ENCODE measurements around the gene SKOR1. TPM values are rescaled to one million over a fixed set of nuclear protein-coding genes. Genes with fewer than 3 reads are reported as not detected.

Gene SKOR1
- total and polyA plus RNA-seq, 2 donors (not counting 1 experiment from before 2014, with no cell fraction given) = 0.01 to 0.17 TPM

GRCh38 chr15:67792250-67792942 lies 32.9 kb upstream of the SKOR1 start:
- H3K27me3 ChIP-seq (ENCODE audit: control insufficient read depth, insufficient read depth, low read length) = no peaks in the 10 kb centered on the region
- no peak overlapping the region for H2AFZ ChIP-seq (ENCODE audit: low read length)
- H3K36me3 ChIP-seq (ENCODE audit: control insufficient read depth, insufficient read depth, low read length) = no peaks in the 10 kb centered on the region
- no peaks in the 10 kb centered on the region for H3K79me2 ChIP-seq (ENCODE audit: control insufficient read depth, insufficient read depth, low read length)
- no peaks in the 10 kb centered on the region for H4K20me1 ChIP-seq (ENCODE audit: control insufficient read depth, extremely low read depth, insufficient read depth, low read length)
- no peak overlapping the region for H3K4me3 ChIP-seq (replicated peaks in 1 of 4; ENCODE audit: control extremely low read depth in 1 of 4, insufficient read depth in 1 of 4, low read depth in 3 of 4, low read length in 4 of 4)
- peak in 1 of 2 donors; percentile 23 for DNase-seq (ENCODE audit: low read depth in 2 of 2)
- H3K9me3 ChIP-seq (ENCODE audit: control insufficient read depth, insufficient read depth, low read depth, low read length) = no peaks in the 10 kb centered on the region
- TF ChIP-seq CTCF (conservative IDR thresholded peaks at IDR 0.05 in 1 of 2, IDR thresholded peaks at IDR 0.05 in 1 of 2; ENCODE audit: low read depth in 1 of 2, low read length in 2 of 2) = no peak
- no peak for TF ChIP-seq EZH2 (IDR thresholded peaks at IDR 0.05; ENCODE audit: low read length, missing control alignments)
- H3K9ac ChIP-seq (ENCODE audit: insufficient read depth, low read length) = no peak overlapping the region
- H3K27ac ChIP-seq (ENCODE audit: insufficient read depth, low read length) = no peak overlapping the region
- no peaks in the 10 kb centered on the region for H3K4me1 ChIP-seq (ENCODE audit: control insufficient read depth, extremely low read depth, insufficient read depth, low read length)
- no peak overlapping the region for H3K4me2 ChIP-seq (ENCODE audit: extremely low read depth, insufficient read depth, low read length)

GRCh38 chr15:67794832-67795574 lies 30.3 kb upstream of the SKOR1 start:
- Histone ChIP-seq H3K36me3 (ENCODE audit: control insufficient read depth, insufficient read depth, low read length) (no peaks in the 10 kb centered on the region), H2AFZ (ENCODE audit: low read length) (no peak overlapping the region), H3K4me3 (replicated peaks in 1 of 4; ENCODE audit: control extremely low read depth in 1 of 4, insufficient read depth in 1 of 4, low read depth in 3 of 4, low read length in 4 of 4) (no peak overlapping the region), H3K27ac (ENCODE audit: insufficient read depth, low read length) (no peak overlapping the region), H3K4me2 (ENCODE audit: extremely low read depth, insufficient read depth, low read length) (no peak overlapping the region), H3K4me1 (ENCODE audit: control insufficient read depth, extremely low read depth, insufficient read depth, low read length) (no peaks in the 10 kb centered on the region), H3K27me3 (ENCODE audit: control insufficient read depth, insufficient read depth, low read length) (no peaks in the 10 kb centered on the region), H3K79me2 (ENCODE audit: control insufficient read depth, insufficient read depth, low read length) (no peaks in the 10 kb centered on the region), H3K9me3 (ENCODE audit: control insufficient read depth, insufficient read depth, low read depth, low read length) (no peaks in the 10 kb centered on the region), H3K9ac (ENCODE audit: insufficient read depth, low read length) (no peak overlapping the region), H4K20me1 (ENCODE audit: control insufficient read depth, extremely low read depth, insufficient read depth, low read length) (no peaks in the 10 kb centered on the region)
- no peak for DNase-seq (ENCODE audit: low read depth in 2 of 2)
- TF ChIP-seq EZH2 (IDR thresholded peaks at IDR 0.05; ENCODE audit: low read length, missing control alignments) = no peak
- TF ChIP-seq CTCF (conservative IDR thresholded peaks at IDR 0.05 in 1 of 2, IDR thresholded peaks at IDR 0.05 in 1 of 2; ENCODE audit: low read depth in 1 of 2, low read length in 2 of 2) = no peak

- no peaks in the 10 kb centered on the region for H3K36me3 ChIP-seq (ENCODE audit: control insufficient read depth, insufficient read depth, low read length)
- H3K4me1 ChIP-seq (ENCODE audit: control insufficient read depth, extremely low read depth, insufficient read depth, low read length) = no peaks in the 10 kb centered on the region
- no peak overlapping the region for H3K27ac ChIP-seq (ENCODE audit: insufficient read depth, low read length)
- no peak overlapping the region for H2AFZ ChIP-seq (ENCODE audit: low read length)
- no peaks in the 10 kb centered on the region for H3K27me3 ChIP-seq (ENCODE audit: control insufficient read depth, insufficient read depth, low read length)
- H3K79me2 ChIP-seq (ENCODE audit: control insufficient read depth, insufficient read depth, low read length) = no peaks in the 10 kb centered on the region
- no peak overlapping the region for H3K9ac ChIP-seq (ENCODE audit: insufficient read depth, low read length)
- no peak overlapping the region for H3K4me2 ChIP-seq (ENCODE audit: extremely low read depth, insufficient read depth, low read length)
- H3K4me3 ChIP-seq (replicated peaks in 1 of 4; ENCODE audit: control extremely low read depth in 1 of 4, insufficient read depth in 1 of 4, low read depth in 3 of 4, low read length in 4 of 4) = no peak overlapping the region
- no peak for DNase-seq (ENCODE audit: low read depth in 2 of 2)
- no peaks in the 10 kb centered on the region for H4K20me1 ChIP-seq (ENCODE audit: control insufficient read depth, extremely low read depth, insufficient read depth, low read length)
- no peaks in the 10 kb centered on the region for H3K9me3 ChIP-seq (ENCODE audit: control insufficient read depth, insufficient read depth, low read depth, low read length)
- TF ChIP-seq EZH2 (IDR thresholded peaks at IDR 0.05; ENCODE audit: low read length, missing control alignments) = no peak
- no peak for TF ChIP-seq CTCF (conservative IDR thresholded peaks at IDR 0.05 in 1 of 2, IDR thresholded peaks at IDR 0.05 in 1 of 2; ENCODE audit: low read depth in 1 of 2, low read length in 2 of 2)
Measured at GRCh38 chr15:67796196-67797127, 28.8 kb upstream of the SKOR1 start.

Measured in fibroblast of lung (primary cell).